ENCODE data around the gene ZNF37A.

- TF ChIP-seq POLR2A (IDR thresholded peaks at IDR 0.05) (no peak), CTCF (IDR thresholded peaks at IDR 0.05) (no peak)
Measured at GRCh38 chr10:38047666-38048065, 46.5 kb upstream of the ZNF37A start.

Data from esophagus squamous epithelium (tissue), 4 donors.